Prostate gland (tissue), 2 donors: ENCODE results near the gene KDELR1.

Experiments
- CTCF ChIP-seq, 4 experiments: fragments of 200-600 bp in 2 of 4; fragments of 450-650 bp in 2 of 4; sonication (generic) in 2 of 4; IDR thresholded peaks; 1 replicate in 3 of 4; 2 replicates in 1 of 4; pipeline ENCODE4 v1.5.1; 2016 to 2019; ENCODE audit warnings: antibody characterized with exemption in 4 of 4, mild to moderate bottlenecking in 2 of 4, moderate library complexity in 2 of 4
- POLR2A ChIP-seq: fragments of 450-650 bp; IDR thresholded peaks from one replicate; pipeline ENCODE4 v1.6.1; 2016; ENCODE audit warnings: antibody characterized with exemption, mild to moderate bottlenecking
- POLR2AphosphoS5 ChIP-seq: sonication (generic); formaldehyde crosslinking; IDR thresholded peaks from one replicate; pipeline ENCODE4 v1.6.1; 2017; ENCODE audit warnings: antibody characterized with exemption

GRCh38 chr19:48338802-48339503 is 52.4 kb downstream of the KDELR1 start:
- TF ChIP-seq CTCF (IDR thresholded peaks at IDR 0.05), result no peak
- TF ChIP-seq POLR2AphosphoS5, result no peak
- no peak for TF ChIP-seq POLR2A
